IMR-90 (cell line): ENCODE data around the gene MYBPHL. TPM values are rescaled to one million over a fixed set of nuclear protein-coding genes. Genes with fewer than 3 reads are reported as not detected.
A peak's percentile ranks its signal among the peaks of the same experiment; 100 is the strongest.

Source experiments
- ATAC-seq: fragments of 200-7000 bp; cut with Tn5 transposase; 2 replicates; pipeline ENCODE4 v1.9.1; 2020; ENCODE audit warnings: low read depth, mild to moderate bottlenecking, moderate library complexity
- BruUV-seq: library from RNA; stranded (reverse); fragments of 400-500 nt; replicated peaks from 2 replicates; lab custom pipeline; 2021; lab: Mats Ljungman, UMichigan
- CTCF ChIA-PET: fragments of 300-600 bp; formaldehyde crosslinking; extraction: SDS; loops from one replicate; lab custom pipeline; 2021; ENCODE audit warnings: antibody characterized with exemption; lab: Yijun Ruan, JAX
- POLR2A ChIA-PET: fragments of 300-600 bp; sonication (Branson Sonifier 250); formaldehyde crosslinking; loops from one replicate; lab custom pipeline; 2022; ENCODE audit warnings: antibody characterized with exemption; ENCODE audit not compliant: unreplicated experiment; lab: Charles Lee
- DNase-seq: peaks from one replicate; pipeline ENCODE4 v3.0.0; 2013
- H2AFZ ChIP-seq: replicated peaks from 2 replicates; pipeline ENCODE3; 2013; ENCODE audit warnings: low read length, mild to moderate bottlenecking; ENCODE audit not compliant: poor library complexity
- H2AK5ac ChIP-seq: 2 replicates; pipeline ENCODE4 v1.6.1; 2013; ENCODE audit warnings: low read depth, low read length, inconsistent platforms
- H2AK9ac ChIP-seq: replicated peaks from 2 replicates; pipeline ENCODE3; 2013; ENCODE audit warnings: mild to moderate bottlenecking, low read depth, low read length, moderate library complexity; ENCODE audit not compliant: poor library complexity
- H2BK120ac ChIP-seq: 2 replicates; pipeline ENCODE4 v1.6.1; 2013; ENCODE audit warnings: low read depth, low read length, inconsistent platforms
- H2BK15ac ChIP-seq: 3 replicates; pipeline ENCODE4 v1.6.1; 2013; ENCODE audit warnings: low read depth, low read length, inconsistent platforms
- H2BK20ac ChIP-seq: 2 replicates; pipeline ENCODE4 v1.6.1; 2013; ENCODE audit warnings: low read depth, mild to moderate bottlenecking, inconsistent platforms, low read length, moderate library complexity
- H2BK5ac ChIP-seq: 2 replicates; pipeline ENCODE4 v1.6.1; 2013; ENCODE audit warnings: mild to moderate bottlenecking, low read depth, low read length, inconsistent platforms; ENCODE audit not compliant: poor library complexity, severe bottlenecking
- H3K14ac ChIP-seq: replicated peaks from 2 replicates; pipeline ENCODE4 v1.6.1; 2013; ENCODE audit warnings: low read depth, low read length, inconsistent platforms
- H3K18ac ChIP-seq: 2 replicates; pipeline ENCODE4 v1.6.1; 2013; ENCODE audit warnings: low read depth, low read length, control low read depth
- H3K23ac ChIP-seq: 2 replicates; pipeline ENCODE4 v1.6.1; 2013; ENCODE audit warnings: low read depth, low read length, inconsistent platforms
- H3K27ac ChIP-seq: 2 replicates; pipeline ENCODE4 v1.5.1; 2013; ENCODE audit warnings: mild to moderate bottlenecking, control low read depth, low read length; ENCODE audit not compliant: insufficient read depth
- H3K27me3 ChIP-seq: 2 replicates; pipeline ENCODE4 v1.6.1; 2013; ENCODE audit warnings: low read length; ENCODE audit not compliant: control insufficient read depth, insufficient read depth
- H3K36me3 ChIP-seq: 2 replicates; pipeline ENCODE4 v1.6.1; 2013; ENCODE audit warnings: low read length, mixed read lengths; ENCODE audit not compliant: control insufficient read depth, insufficient read depth
- H3K4ac ChIP-seq: 2 replicates; pipeline ENCODE4 v1.6.1; 2013; ENCODE audit warnings: low read depth, low read length, inconsistent platforms
- H3K4me1 ChIP-seq: 2 replicates; pipeline ENCODE4 v1.6.1; 2013; ENCODE audit warnings: low read length, mixed read lengths; ENCODE audit not compliant: control insufficient read depth, insufficient read depth
- H3K4me2 ChIP-seq: 2 replicates; pipeline ENCODE4 v1.6.1; 2013; ENCODE audit warnings: low read depth, mild to moderate bottlenecking, control low read depth, low read length, moderate library complexity
- H3K4me3 ChIP-seq: 2 replicates; pipeline ENCODE4 v1.5.1; 2013; ENCODE audit warnings: low read depth, mild to moderate bottlenecking, control low read depth, low read length, moderate library complexity; ENCODE audit not compliant: insufficient read depth
- H3K56ac ChIP-seq: 2 replicates; pipeline ENCODE4 v1.6.1; 2013; ENCODE audit warnings: low read length, inconsistent platforms; ENCODE audit not compliant: insufficient read depth; ENCODE audit errors: extremely low read depth
- H3K79me1 ChIP-seq, 2 experiments: 2 replicates each; pipeline ENCODE4 v1.6.1; 2013; ENCODE audit warnings: low read length in 2 of 2, inconsistent platforms in 1 of 2, low read depth in 1 of 2
- H3K9ac ChIP-seq: 2 replicates; pipeline ENCODE4 v1.6.1; 2013; ENCODE audit warnings: low read depth, low read length, control low read depth
- H3K9me1 ChIP-seq: 2 replicates; pipeline ENCODE4 v1.6.1; 2013; ENCODE audit warnings: low read length, inconsistent platforms; ENCODE audit not compliant: insufficient read depth
- H3K9me3 ChIP-seq: 2 replicates; pipeline ENCODE4 v1.6.1; 2013; ENCODE audit warnings: low read length; ENCODE audit not compliant: control insufficient read depth, insufficient read depth
- H4K20me1 ChIP-seq: 2 replicates; pipeline ENCODE4 v1.6.1; 2013; ENCODE audit warnings: low read length, inconsistent platforms; ENCODE audit not compliant: insufficient read depth
- H4K5ac ChIP-seq: 2 replicates; pipeline ENCODE4 v1.6.1; 2013; ENCODE audit warnings: mild to moderate bottlenecking, low read depth, low read length, control low read depth
- H4K8ac ChIP-seq, 2 experiments: 2 replicates each; pipeline ENCODE4 v1.6.1; 2013; ENCODE audit warnings: low read depth in 2 of 2, low read length in 2 of 2, control low read depth in 1 of 2, inconsistent platforms in 1 of 2
- H4K91ac ChIP-seq: 2 replicates; pipeline ENCODE4 v1.6.1; 2013; ENCODE audit warnings: low read depth, low read length, inconsistent platforms; ENCODE audit not compliant: insufficient read depth
- BHLHE40 ChIP-seq: fragments of 150-350 bp; IDR thresholded peaks from 2 replicates; pipeline ENCODE4 v1.6.1; 2016; ENCODE audit warnings: mild to moderate bottlenecking, low read depth, low read length
- CEBPB ChIP-seq: IDR thresholded peaks from 2 replicates; pipeline ENCODE4 v1.6.1; 2012; ENCODE audit warnings: low read depth, low read length, improper control_type of control experiment
- CHD1 ChIP-seq: IDR thresholded peaks from 2 replicates; pipeline ENCODE4 v1.6.1; 2012; ENCODE audit warnings: low read depth, low read length, improper control_type of control experiment
- ELK1 ChIP-seq: fragments of 150-350 bp; IDR thresholded peaks from 2 replicates; pipeline ENCODE4 v1.6.1; 2016; ENCODE audit warnings: low read depth, mild to moderate bottlenecking, low read length, moderate library complexity, borderline replicate concordance
- MAFK ChIP-seq: IDR thresholded peaks from 2 replicates; pipeline ENCODE4 v1.6.1; 2012; ENCODE audit warnings: low read depth, low read length, improper control_type of control experiment
- MAZ ChIP-seq: IDR thresholded peaks from 2 replicates; pipeline ENCODE4 v1.6.1; 2012; ENCODE audit warnings: low read depth, mild to moderate bottlenecking, low read length, improper control_type of control experiment, moderate library complexity, borderline replicate concordance
- RAD21 ChIP-seq: IDR thresholded peaks from 2 replicates; pipeline ENCODE4 v1.6.1; 2012; ENCODE audit warnings: low read length, improper control_type of control experiment
- RFX5 ChIP-seq: IDR thresholded peaks from 2 replicates; pipeline ENCODE4 v1.8.0; 2012; ENCODE audit warnings: low read depth, mild to moderate bottlenecking, low read length, moderate library complexity
- SMC3 ChIP-seq: fragments of 150-350 bp; IDR thresholded peaks from 2 replicates; pipeline ENCODE4 v1.6.1; 2016; ENCODE audit warnings: low read depth, mild to moderate bottlenecking, antibody characterized with exemption, low read length, moderate library complexity
- WGBS, 2 experiments: methylation state at CpG; one replicate each; pipeline versions ENCODE4 v1.1.5 to v1.1.7; 2013; ENCODE audit warnings: missing lambda C conversion rate in 2 of 2; ENCODE audit not compliant: insufficient read length in 1 of 2; ENCODE audit errors: extremely low coverage in 2 of 2; 5-methylcytosine and 5-hydroxymethylcytosine counted together
- dilution Hi-C: fragments of 300-500 bp; cut with HindIII; formaldehyde crosslinking; loops from one replicate; pipeline ENCODE4 v1.14.3; 2018; ENCODE audit warnings: low sequenced_read_pairs; ENCODE audit not compliant: unreplicated experiment
- in situ Hi-C: fragments of 300-500 bp; cut with MboI; formaldehyde crosslinking; loops from 3 replicates; pipeline ENCODE4 v1.14.3; 2019; ENCODE audit warnings: low sequenced_read_pairs, inconsistent platforms, mixed read lengths
- intact Hi-C: fragments of 100-400 bp; cut with micrococcal nuclease; formaldehyde crosslinking; loops from 2 replicates; pipeline ENCODE4 v1.10.0; 2022
- polyA plus RNA-seq, 3 experiments: library from polyadenylated mRNA; depleted of rRNA; stranded (reverse); fragments of >200 nt; gene quantifications; 2 replicates each; pipeline ENCODE4 v1.2.3, GENCODE V29; 2012; ENCODE audit warnings: low replicate concordance in 1 of 3
- total RNA-seq: library from RNA; depleted of rRNA; stranded (reverse); fragments of >200 nt; gene quantifications from 2 replicates; pipeline ENCODE4 v1.2.3, GENCODE V29; 2012

The MYBPHL gene
- total and polyA plus RNA-seq, 2 of the 4 experiments (the other 2 are of a cell fraction): 0.07 TPM; not detected in 1

GRCh38 chr1:109309347-109309746 lies 2.5 kb upstream of the MYBPHL start:
- Histone ChIP-seq H4K5ac (peak overlapping the region; percentile 14; the same call in 1 of the 2 replicates), H2AK5ac (no peak overlapping the region), H3K14ac (0 out of 2 replicates have a peak overlapping the region, but pooled peaks have one; percentile 41), H2BK20ac (peak overlapping the region; percentile 47; the same call in 1 of the 2 replicates), H3K27me3 (no peaks in the 10 kb centered on the region), H3K27ac (peak overlapping the region; percentile 49; the same call in 1 of the 2 replicates), H3K56ac (no peak overlapping the region), H3K9me3 (no peaks in the 10 kb centered on the region), H3K9ac (no peak overlapping the region), H3K4ac (peak overlapping the region; percentile 86; the same call in 1 of the 2 replicates), H4K91ac (peak overlapping the region; percentile 59; the same call in 1 of the 2 replicates), H2BK120ac (peak overlapping the region; percentile 11; the same call in 1 of the 2 replicates), H3K23ac (no peak overlapping the region), H3K36me3 (peaks cover 6% of the 10 kb centered on the region; the same call in 1 of the 2 replicates), H4K8ac (peak overlapping the region in 1 of 2 experiments; percentile 18; a peak in 1 of 4 replicates), H3K9me1 (peaks cover 19% of the 10 kb centered on the region), H2AFZ (no peak overlapping the region), H2AK9ac (no peak overlapping the region), H4K20me1 (peaks cover 3% of the 10 kb centered on the region; the same call in 1 of the 2 replicates), H3K79me1 (no peaks in the 10 kb centered on the region), H3K4me1 (peaks cover 19% of the 10 kb centered on the region), H3K4me2 (peak overlapping the region; percentile 7), H3K4me3 (no peak overlapping the region), H2BK5ac (peak overlapping the region; percentile 83), H3K18ac (peak overlapping the region; percentile 66), H2BK15ac (no peak overlapping the region)
- DNase-seq (peak; percentile 56), ATAC-seq (peak; percentile 72)
- in situ Hi-C loops: no loop called here
- CTCF ChIA-PET: interaction anchor here (0.6 to 0.9 kb wide), 2 partner anchors 12 to 27 kb away, joined by 3 to 4 read pairs; partner anchors contain the start of gene PSRC1
- no TSS peak for BruUV-seq
- intact Hi-C loops: no loop called here
- TF ChIP-seq ELK1 (no peak), BHLHE40 (no peak), MAZ (no peak), MAFK (no peak), CEBPB (no peak), SMC3 (no peak), RAD21 (no peak), RFX5 (no peak), CHD1 (no peak)
- POLR2A ChIA-PET: no interaction called here
- dilution Hi-C loops: no loop called here
- WGBS, 2 experiments: no CpG with 5 or more reads among the region's 2 CpGs
